Stimulated activated memory B cell treated with anti-CD40 and anti-IgM and Interleukin-4, amounts not matched to agents 10 μg/mL and 1 μg/mL and 100 μg/mL, for 72 hours (primary cell): ENCODE results near the gene DNAH14.
"Not testable (repeated sequence)": the region's sequence is repeated elsewhere in the genome, so short reads cannot be mapped to it uniquely, and the experiment has no call there.

Experiments
- ATAC-seq: fragments of 150-1000 bp; cut with Tn5 transposase; 2 replicates; pipeline ENCODE4 v1.10.0; 2021
- H3K27ac Mint-ChIP-seq: one replicate; pipeline ENCODE4 v1.8.0; 2022; ENCODE audit warnings: mild to moderate bottlenecking, mixed read lengths
- H3K27me3 Mint-ChIP-seq: one replicate; pipeline ENCODE4 v1.8.0; 2022; ENCODE audit warnings: mixed read lengths
- H3K36me3 Mint-ChIP-seq: one replicate; pipeline ENCODE4 v1.8.0; 2022; ENCODE audit warnings: mixed read lengths
- H3K4me1 Mint-ChIP-seq: one replicate; pipeline ENCODE4 v1.8.0; 2022; ENCODE audit warnings: mixed read lengths
- H3K4me3 Mint-ChIP-seq: one replicate; pipeline ENCODE4 v1.8.0; 2022; ENCODE audit warnings: mild to moderate bottlenecking, moderate library complexity, mixed read lengths
- H3K9me3 Mint-ChIP-seq: one replicate; pipeline ENCODE4 v1.8.0; 2022; ENCODE audit warnings: mixed read lengths

DNAH14 gene

GRCh38 chr1:224903955-224904354 lies 25.5 kb upstream of the DNAH14 start:
- Mint-ChIP-seq H3K27me3 (peaks cover 21% of the 10 kb centered on the region), H3K4me1 (no peaks in the 10 kb centered on the region), H3K9me3 (peaks cover 3% of the 10 kb centered on the region), H3K27ac (no peak overlapping the region), H3K36me3 (no peaks in the 10 kb centered on the region), H3K4me3 (no peak overlapping the region)
- ATAC-seq, result no peak

GRCh38 chr1:224906340-224906739 lies 23.1 kb upstream of the DNAH14 start:
- peaks cover 21% of the 10 kb centered on the region for H3K27me3 Mint-ChIP-seq
- H3K9me3 Mint-ChIP-seq, result peaks cover 9% of the 10 kb centered on the region
- no peaks in the 10 kb centered on the region for H3K4me1 Mint-ChIP-seq
- no peak overlapping the region for H3K27ac Mint-ChIP-seq
- H3K4me3 Mint-ChIP-seq, result no peak overlapping the region
- H3K36me3 Mint-ChIP-seq, result no peaks in the 10 kb centered on the region
- ATAC-seq, result no peak

- Mint-ChIP-seq H3K27ac (no peak overlapping the region), H3K27me3 (peaks cover 8% of the 10 kb centered on the region), H3K4me3 (no peak overlapping the region), H3K36me3 (no peaks in the 10 kb centered on the region), H3K4me1 (no peaks in the 10 kb centered on the region), H3K9me3 (peaks cover 20% of the 10 kb centered on the region)
- no peak for ATAC-seq
These were observed 18.3 kb upstream of the DNAH14 start for GRCh38 chr1:224911217-224911616.

DNA sequence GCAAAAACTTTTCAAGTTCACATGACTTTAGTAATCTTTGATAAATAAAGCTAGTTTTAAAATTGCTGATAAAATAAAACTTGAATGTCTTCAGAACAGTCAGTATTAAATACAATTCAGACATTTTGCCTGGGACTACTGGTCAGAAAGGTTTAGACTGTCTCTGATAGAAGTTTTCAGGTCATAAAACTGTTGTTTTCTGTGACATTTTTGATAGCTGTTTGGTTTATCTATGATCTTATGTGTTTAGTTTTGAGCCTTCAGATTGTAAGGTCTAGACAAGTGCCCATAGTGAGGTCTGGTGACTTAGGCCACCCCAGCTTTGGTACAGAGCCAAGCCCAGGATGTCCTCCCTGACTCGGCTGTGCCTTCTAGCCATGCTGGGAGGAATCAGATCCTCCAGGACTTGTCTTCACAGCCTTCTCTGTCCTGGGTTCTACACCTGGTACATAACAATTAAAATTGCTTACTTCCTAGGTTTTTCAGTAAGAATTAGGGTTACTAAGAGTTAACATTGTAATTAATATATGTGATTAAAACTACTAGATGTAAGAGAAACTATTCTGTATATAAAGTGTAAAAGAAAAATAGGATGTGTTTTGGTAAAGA lies 15.1 kb upstream of the DNAH14 start:
- H3K9me3 Mint-ChIP-seq, result peaks cover 17% of the 10 kb centered on the region
- H3K4me3 Mint-ChIP-seq, result no peak overlapping the region
- no peak for ATAC-seq
- no peaks in the 10 kb centered on the region for H3K27me3 Mint-ChIP-seq
- no peaks in the 10 kb centered on the region for H3K36me3 Mint-ChIP-seq
- no peak overlapping the region for H3K27ac Mint-ChIP-seq
- H3K4me1 Mint-ChIP-seq, result no peaks in the 10 kb centered on the region

DNA sequence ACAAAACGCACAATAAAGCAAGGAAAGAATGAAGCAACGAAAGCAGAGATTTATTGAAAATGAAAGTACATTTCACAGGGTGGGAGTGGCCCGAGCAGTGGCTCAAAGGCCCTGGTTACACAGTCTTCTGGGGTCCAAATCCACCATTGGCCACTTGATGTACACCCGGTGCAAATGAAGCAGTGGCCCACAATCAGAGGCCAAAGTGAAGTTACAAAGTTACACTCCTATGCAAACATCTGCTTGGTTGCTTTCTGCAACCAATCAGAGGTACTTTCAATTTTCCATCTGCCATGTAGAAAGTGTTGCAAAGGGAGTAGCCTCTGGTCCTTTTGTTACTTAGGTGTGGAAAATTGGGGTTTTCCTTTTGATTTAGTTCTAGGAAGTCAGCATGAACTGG lies 10.0 kb upstream of the DNAH14 start:
- Mint-ChIP-seq H3K9me3 (no peaks in the 10 kb centered on the region), H3K36me3 (no peaks in the 10 kb centered on the region), H3K4me3 (no peak overlapping the region), H3K4me1 (no peaks in the 10 kb centered on the region), H3K27ac (no peak overlapping the region), H3K27me3 (peaks cover 9% of the 10 kb centered on the region)
- ATAC-seq, result no peak

DNA sequence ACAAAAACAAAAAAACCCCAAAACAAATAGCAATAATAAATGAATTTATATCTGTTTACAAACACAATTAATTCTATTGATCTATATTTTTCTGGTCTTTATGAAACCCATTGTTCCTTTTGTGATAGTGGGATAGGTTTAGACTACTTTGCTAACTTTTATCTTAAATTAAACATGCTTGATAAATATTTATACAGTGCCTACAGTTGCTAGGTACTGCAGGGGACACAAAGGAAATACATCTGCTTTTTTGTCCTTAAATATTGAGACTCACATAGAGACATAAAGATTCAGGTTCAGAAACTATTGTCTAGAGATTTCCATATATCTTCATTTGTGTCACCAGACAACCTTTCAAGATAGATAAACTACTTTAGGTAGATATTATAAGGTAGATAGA lies 8.5 kb upstream of the DNAH14 start:
- no peak overlapping the region for H3K4me3 Mint-ChIP-seq
- peaks cover 9% of the 10 kb centered on the region for H3K27me3 Mint-ChIP-seq
- no peaks in the 10 kb centered on the region for H3K4me1 Mint-ChIP-seq
- H3K36me3 Mint-ChIP-seq, result no peaks in the 10 kb centered on the region
- no peak for ATAC-seq
- no peaks in the 10 kb centered on the region for H3K9me3 Mint-ChIP-seq
- no peak overlapping the region for H3K27ac Mint-ChIP-seq

GRCh38 chr1:224921354-224921753 lies 8.1 kb upstream of the DNAH14 start:
- H3K9me3 Mint-ChIP-seq, result no peaks in the 10 kb centered on the region
- H3K4me3 Mint-ChIP-seq, result no peak overlapping the region
- no peaks in the 10 kb centered on the region for H3K36me3 Mint-ChIP-seq
- H3K27ac Mint-ChIP-seq, result no peak overlapping the region
- no peaks in the 10 kb centered on the region for H3K4me1 Mint-ChIP-seq
- H3K27me3 Mint-ChIP-seq, result peaks cover 9% of the 10 kb centered on the region
- ATAC-seq, result no peak

DNA sequence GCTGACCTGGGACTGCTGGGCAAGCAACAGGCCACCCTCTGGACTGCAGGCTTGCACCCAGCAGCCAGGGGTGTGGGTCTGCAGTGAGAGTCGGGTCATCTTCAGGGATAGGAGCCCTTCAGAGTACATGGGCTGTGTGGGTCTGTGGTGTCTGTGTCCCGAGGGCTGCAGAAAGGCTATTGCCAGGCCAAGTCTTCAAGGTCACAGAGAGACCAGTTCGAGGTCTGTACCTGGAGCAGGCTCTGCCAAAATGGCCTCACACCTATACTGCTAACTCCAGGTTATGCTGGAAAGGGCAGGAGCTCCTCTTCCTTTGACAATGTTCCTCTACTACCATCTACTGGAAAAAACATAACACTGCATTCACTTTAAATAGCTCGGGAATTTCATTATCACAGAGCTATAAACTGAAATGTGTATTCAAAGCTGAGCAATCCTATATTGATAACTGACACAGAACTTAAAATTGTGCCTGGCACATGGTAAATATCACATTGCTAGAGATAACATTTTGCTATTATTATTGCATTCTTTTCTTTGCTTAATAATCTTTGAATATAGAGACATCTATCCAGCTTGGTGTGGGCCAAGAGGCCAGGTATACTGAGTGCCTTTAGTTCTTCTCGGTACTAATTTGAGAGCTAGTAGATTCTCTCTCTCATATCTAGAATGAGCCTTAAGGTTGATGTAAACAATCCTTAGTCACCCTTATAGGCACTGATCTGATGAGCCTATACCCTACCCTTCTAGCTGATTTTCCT lies 6.9 kb upstream of the DNAH14 start:
- H3K27ac Mint-ChIP-seq, result no peak overlapping the region
- no peak overlapping the region for H3K4me3 Mint-ChIP-seq
- no peaks in the 10 kb centered on the region for H3K4me1 Mint-ChIP-seq
- H3K36me3 Mint-ChIP-seq, result no peaks in the 10 kb centered on the region
- H3K27me3 Mint-ChIP-seq, result peaks cover 13% of the 10 kb centered on the region
- peaks cover under 1% of the 10 kb centered on the region for H3K9me3 Mint-ChIP-seq
- peak; percentile 16 for ATAC-seq

GRCh38 chr1:224923726-224924125 lies 5.7 kb upstream of the DNAH14 start:
- no peaks in the 10 kb centered on the region for H3K36me3 Mint-ChIP-seq
- H3K4me3 Mint-ChIP-seq, result no peak overlapping the region
- peaks cover 19% of the 10 kb centered on the region for H3K27me3 Mint-ChIP-seq
- ATAC-seq, result no peak
- H3K27ac Mint-ChIP-seq, result no peak overlapping the region
- H3K9me3 Mint-ChIP-seq, result peaks cover 3% of the 10 kb centered on the region
- H3K4me1 Mint-ChIP-seq, result no peaks in the 10 kb centered on the region

DNA sequence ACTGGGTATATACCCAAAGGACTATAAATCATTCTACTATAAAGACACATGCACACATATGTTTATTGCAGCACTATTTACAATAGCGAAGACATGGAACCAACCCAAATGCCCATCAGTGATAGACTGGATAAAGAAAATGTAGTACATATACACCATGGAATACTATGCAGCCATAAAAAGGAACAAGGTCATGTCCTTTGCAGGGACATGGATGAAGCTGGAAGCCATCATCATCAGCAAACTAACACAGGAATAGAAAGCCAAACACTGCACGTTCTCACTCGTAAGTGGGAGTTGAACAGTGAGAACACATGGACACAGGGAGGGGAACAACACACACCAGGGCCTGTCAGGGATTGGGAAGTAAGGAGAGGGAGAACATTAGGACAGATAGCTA lies 1.8 kb upstream of the DNAH14 start:
- Mint-ChIP-seq H3K27me3 (peaks cover 17% of the 10 kb centered on the region), H3K9me3 (peaks cover 12% of the 10 kb centered on the region)
- not testable (repeated sequence) for H3K4me1 Mint-ChIP-seq, H3K4me3 Mint-ChIP-seq, ATAC-seq, H3K27ac Mint-ChIP-seq, H3K36me3 Mint-ChIP-seq

DNA sequence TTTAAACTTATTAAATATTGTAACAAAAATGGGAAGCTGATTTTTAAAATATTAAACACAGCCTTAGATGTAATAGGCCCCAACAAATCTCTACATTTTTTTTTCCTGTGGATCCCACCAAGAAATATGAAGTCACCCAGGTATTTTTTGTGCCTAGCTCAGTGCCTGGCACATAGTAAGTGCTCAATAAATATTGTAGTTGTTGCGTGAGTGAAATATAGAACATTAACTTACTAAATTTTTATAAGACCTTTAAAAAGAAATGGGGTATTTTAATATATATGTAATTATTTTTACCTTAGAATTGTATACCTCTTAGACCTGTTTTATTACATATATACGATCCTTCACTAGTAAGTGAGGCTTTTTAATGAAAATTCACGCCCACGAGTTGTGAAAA lies 569 bp upstream of the DNAH14 start:
- no peak overlapping the region for H3K27ac Mint-ChIP-seq
- no peak overlapping the region for H3K4me3 Mint-ChIP-seq
- H3K27me3 Mint-ChIP-seq, result peaks cover 18% of the 10 kb centered on the region
- peaks cover 17% of the 10 kb centered on the region for H3K9me3 Mint-ChIP-seq
- H3K4me1 Mint-ChIP-seq, result no peaks in the 10 kb centered on the region
- no peak for ATAC-seq
- no peaks in the 10 kb centered on the region for H3K36me3 Mint-ChIP-seq

DNA sequence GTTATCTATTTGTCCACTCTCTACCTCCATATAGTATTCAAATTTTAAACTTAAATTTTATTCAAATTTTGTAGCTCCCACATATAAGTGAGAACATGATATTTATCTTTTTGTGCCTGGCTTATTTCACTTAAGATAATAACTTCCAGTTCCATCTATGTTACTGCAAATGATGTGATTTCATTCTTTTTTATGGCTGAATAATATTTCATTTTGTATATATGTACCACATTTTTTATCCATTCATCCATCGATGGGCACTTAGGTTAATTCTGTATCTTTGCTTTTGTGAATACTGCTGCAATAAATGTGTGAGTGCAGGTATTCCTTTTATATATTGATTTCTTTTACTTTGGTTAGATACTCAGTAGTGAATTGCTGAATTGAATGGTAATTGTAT lies 2.1 kb downstream of the DNAH14 start:
- H3K36me3 Mint-ChIP-seq, result no peaks in the 10 kb centered on the region
- H3K9me3 Mint-ChIP-seq, result peaks cover 29% of the 10 kb centered on the region
- H3K27me3 Mint-ChIP-seq, result peaks cover 18% of the 10 kb centered on the region
- no peaks in the 10 kb centered on the region for H3K4me1 Mint-ChIP-seq
- no peak for ATAC-seq
- H3K4me3 Mint-ChIP-seq, result no peak overlapping the region
- H3K27ac Mint-ChIP-seq, result no peak overlapping the region

DNA sequence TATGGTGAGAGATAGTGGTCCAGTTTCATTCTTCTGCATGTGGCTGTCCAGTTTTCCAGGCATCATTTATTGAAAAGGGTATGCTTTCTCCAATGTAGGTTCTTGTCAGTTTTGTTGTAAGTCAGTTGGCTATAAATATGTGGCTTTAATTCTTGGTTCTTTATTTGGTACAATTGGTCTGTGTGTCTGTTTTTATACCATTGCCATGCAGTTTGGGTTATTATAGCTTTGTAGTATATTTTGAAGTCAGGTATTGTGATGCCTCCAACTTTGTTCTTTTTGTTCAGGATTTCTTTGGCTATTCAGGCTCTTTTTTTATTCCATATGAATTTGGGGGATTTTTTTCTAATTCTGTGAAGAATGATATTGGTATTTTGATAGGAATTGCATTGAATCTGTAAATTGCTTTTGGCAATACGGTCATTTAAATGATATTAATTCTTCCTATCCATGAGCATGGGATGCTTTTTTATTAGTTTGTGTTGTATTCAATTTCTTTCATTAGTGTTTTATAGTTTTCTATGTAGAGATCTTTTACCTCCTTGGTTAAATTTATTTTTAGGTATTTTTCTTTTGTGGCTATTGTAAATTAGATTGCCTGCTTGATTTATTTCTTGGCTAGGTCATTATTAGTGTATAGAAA lies 3.3 kb downstream of the DNAH14 start:
- no peaks in the 10 kb centered on the region for H3K36me3 Mint-ChIP-seq
- H3K27ac Mint-ChIP-seq, result no peak overlapping the region
- no peaks in the 10 kb centered on the region for H3K4me1 Mint-ChIP-seq
- ATAC-seq, result no peak
- H3K9me3 Mint-ChIP-seq, result peaks cover 29% of the 10 kb centered on the region
- no peak overlapping the region for H3K4me3 Mint-ChIP-seq
- peaks cover 12% of the 10 kb centered on the region for H3K27me3 Mint-ChIP-seq

DNA sequence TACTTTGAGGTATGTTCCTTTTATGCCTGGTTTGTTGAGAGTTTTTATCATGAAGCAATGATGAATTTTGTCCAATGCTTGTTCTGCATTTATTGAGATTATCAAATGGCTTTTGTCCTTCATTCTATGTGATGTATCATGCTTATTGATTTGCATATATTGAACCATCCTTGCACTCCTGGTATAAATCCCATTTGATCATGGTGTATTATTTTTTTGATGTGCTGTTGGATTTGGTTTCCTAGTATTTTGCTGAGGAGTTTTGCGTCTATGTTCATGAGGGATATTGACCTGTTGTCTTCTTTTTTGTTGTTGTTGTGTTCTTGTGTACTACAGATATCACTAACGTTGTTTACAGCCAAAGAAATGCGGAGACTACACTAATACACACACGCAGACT lies 4.1 kb downstream of the DNAH14 start:
- Mint-ChIP-seq H3K4me3 (no peak overlapping the region), H3K4me1 (no peaks in the 10 kb centered on the region), H3K9me3 (peaks cover 29% of the 10 kb centered on the region), H3K36me3 (no peaks in the 10 kb centered on the region), H3K27ac (no peak overlapping the region), H3K27me3 (peaks cover 8% of the 10 kb centered on the region)
- no peak for ATAC-seq

GRCh38 chr1:224938652-224939051 lies 9.2 kb downstream of the DNAH14 start:
- Mint-ChIP-seq H3K27ac (no peak overlapping the region), H3K36me3 (no peaks in the 10 kb centered on the region), H3K27me3 (no peaks in the 10 kb centered on the region), H3K4me3 (no peak overlapping the region), H3K4me1 (no peaks in the 10 kb centered on the region), H3K9me3 (peaks cover 24% of the 10 kb centered on the region)
- no peak for ATAC-seq

- Mint-ChIP-seq H3K36me3 (no peaks in the 10 kb centered on the region), H3K4me3 (no peak overlapping the region), H3K9me3 (peaks cover 20% of the 10 kb centered on the region), H3K4me1 (no peaks in the 10 kb centered on the region), H3K27ac (no peak overlapping the region), H3K27me3 (no peaks in the 10 kb centered on the region)
- ATAC-seq, result no peak
These were observed 10.5 kb downstream of the DNAH14 start for GRCh38 chr1:224939844-224940425.
